ENCODE results near the gene EPHA6. TPM values are rescaled to one million over a fixed set of nuclear protein-coding genes. Genes with fewer than 3 reads are reported as not detected.

Gene EPHA6
- polyA plus RNA-seq, 1 donor, result 1.6 TPM

DNA sequence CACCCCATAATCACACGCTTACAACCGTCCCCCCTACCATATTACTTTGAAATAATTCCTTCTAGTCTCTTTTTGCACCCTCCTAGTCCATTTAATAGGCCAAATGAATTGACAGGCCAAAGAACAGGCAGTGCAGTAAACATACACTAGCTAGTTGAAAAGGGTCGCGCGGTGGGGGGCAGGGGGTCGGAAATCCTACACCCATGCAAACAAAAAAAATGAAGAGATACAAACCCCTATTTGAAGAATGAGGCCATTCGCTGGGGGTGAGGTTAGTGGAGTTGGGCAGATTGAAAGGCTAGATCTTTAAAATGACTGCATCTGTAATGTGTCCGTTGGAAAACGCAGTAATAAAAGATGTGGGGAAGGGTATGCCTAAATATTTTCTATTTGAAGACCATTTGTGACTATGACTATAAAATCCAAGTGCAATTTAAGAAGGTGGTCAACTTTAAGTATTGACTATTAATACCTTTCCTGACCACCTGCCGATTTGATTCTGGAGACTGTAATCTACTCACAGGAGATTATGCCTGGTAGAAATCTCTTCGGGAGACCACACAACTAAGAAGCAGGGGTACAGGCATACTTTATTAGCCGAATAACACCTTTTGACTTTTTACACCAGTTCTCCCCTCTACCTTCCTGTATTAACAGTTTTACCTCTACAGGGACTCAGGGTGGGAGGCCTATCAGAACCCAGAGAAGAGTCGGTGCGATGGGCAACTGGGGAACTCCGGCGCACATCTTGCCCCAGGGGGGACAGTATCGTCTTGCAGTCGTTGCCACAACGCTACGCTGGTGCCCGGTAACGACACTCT, 949.4 kb downstream of the EPHA6 start:
- DNase-seq, result no peak
- H3K36me3 ChIP-seq (ENCODE audit: control insufficient read depth, insufficient read depth, low read length), result peaks cover 2% of the 10 kb centered on the region
- no peaks in the 10 kb centered on the region for H3K27me3 ChIP-seq (ENCODE audit: control insufficient read depth, insufficient read depth, low read length)
- H3K27ac ChIP-seq (ENCODE audit: low read length), result peak overlapping the region; percentile 79
- H3K4me3 ChIP-seq (ENCODE audit: low read length), result peak overlapping the region; percentile 77
- WGBS (ENCODE audit: insufficient coverage, low lambda C conversion rate), result 0% methylated on average over 1 of the region's 22 CpGs
- H3K9me3 ChIP-seq (ENCODE audit: control insufficient read depth, low read depth, low read length), result no peaks in the 10 kb centered on the region
- peaks cover 7% of the 10 kb centered on the region for H3K4me1 ChIP-seq (ENCODE audit: control insufficient read depth, insufficient read depth, low read length)

DNA sequence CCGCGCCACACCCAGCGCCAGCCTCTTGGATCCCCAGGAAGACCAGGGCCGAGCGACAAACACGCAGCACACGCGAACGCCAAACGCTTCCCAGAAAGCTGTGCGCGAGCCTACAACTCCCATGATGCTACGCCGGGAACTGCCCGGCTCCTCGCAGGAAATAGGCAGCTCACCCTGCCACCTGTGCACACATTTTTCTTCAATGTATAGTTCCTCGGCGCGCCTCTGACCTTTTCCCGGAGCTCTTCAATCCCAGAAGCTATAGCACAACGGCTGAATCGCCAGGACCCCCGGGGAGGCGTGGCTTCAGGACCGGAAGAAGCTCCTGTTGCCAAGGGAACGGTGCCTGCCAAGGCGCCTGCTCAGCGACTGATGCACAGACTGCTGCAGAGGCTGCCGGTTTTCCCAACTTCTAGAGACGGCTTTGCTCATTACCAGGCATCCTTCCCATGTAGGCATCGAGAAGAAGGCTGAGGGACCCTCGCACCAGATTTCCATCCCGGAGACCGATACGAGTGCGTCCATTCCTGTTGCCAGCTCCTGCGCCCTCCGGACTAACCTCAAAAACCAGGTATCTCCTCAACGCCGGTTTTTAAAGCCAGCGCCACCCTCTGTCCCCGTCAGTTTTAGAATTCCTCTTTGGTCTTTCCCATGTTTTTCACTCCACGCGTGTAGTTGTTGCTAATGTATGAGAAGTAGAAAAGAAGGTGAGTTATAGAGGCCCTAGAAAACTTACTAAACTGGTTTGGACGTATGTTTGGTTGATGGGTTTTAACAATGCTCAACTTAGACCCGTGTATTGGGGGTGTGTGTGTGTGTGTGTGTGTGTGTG, 950.2 kb downstream of the EPHA6 start, which contains the start of gene ARL6:
ARL6 (plus strand) TSS at position 352 of the 832 bp plus-strand sequence. CDS start 3,350 bp downstream, outside the sequence.
- peak; percentile 76 to 94 for DNase-seq
- Histone ChIP-seq H3K9me3 (ENCODE audit: control insufficient read depth, low read depth, low read length) (no peaks in the 10 kb centered on the region), H3K4me1 (ENCODE audit: control insufficient read depth, insufficient read depth, low read length) (peaks cover 7% of the 10 kb centered on the region), H3K27me3 (ENCODE audit: control insufficient read depth, insufficient read depth, low read length) (no peaks in the 10 kb centered on the region), H3K27ac (ENCODE audit: low read length) (peak within 1 kb of the TSS; percentile 79), H3K36me3 (ENCODE audit: control insufficient read depth, insufficient read depth, low read length) (peaks cover 4% of the 10 kb centered on the region), H3K4me3 (ENCODE audit: low read length) (peak within 1 kb of the TSS; percentile 77)
- WGBS (ENCODE audit: insufficient coverage, low lambda C conversion rate), result 0% methylated on average over 3 of the region's 46 CpGs

DNA sequence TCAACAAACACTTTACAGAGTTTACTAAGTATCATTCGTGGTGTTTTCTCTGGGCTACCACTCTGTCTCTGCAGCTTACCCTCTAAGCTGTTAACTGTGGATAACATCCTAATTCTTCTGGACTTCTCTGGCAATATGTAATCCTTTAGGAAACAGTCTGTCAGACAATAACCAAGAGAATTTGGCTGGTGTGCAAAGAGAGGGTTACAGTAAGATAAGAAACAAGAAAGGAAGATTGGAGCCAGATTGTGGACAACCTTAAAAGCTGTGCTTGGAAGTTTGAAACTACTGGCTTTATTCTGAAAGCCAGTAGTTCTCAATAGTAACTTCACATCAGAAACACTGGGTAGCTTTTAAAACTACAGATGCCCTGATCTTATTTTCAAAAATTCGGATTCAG, 950.9 kb downstream of the EPHA6 start:
- H3K9me3 ChIP-seq (ENCODE audit: control insufficient read depth, low read depth, low read length), result no peaks in the 10 kb centered on the region
- peak overlapping the region; percentile 77 for H3K4me3 ChIP-seq (ENCODE audit: low read length)
- peaks cover 4% of the 10 kb centered on the region for H3K36me3 ChIP-seq (ENCODE audit: control insufficient read depth, insufficient read depth, low read length)
- no peak overlapping the region for H3K27ac ChIP-seq (ENCODE audit: low read length)
- H3K4me1 ChIP-seq (ENCODE audit: control insufficient read depth, insufficient read depth, low read length), result peaks cover 7% of the 10 kb centered on the region
- WGBS (ENCODE audit: insufficient coverage, low lambda C conversion rate), result no CpG with 5 or more reads among the region's 2 CpGs
- no peaks in the 10 kb centered on the region for H3K27me3 ChIP-seq (ENCODE audit: control insufficient read depth, insufficient read depth, low read length)
- no peak for DNase-seq

DNA sequence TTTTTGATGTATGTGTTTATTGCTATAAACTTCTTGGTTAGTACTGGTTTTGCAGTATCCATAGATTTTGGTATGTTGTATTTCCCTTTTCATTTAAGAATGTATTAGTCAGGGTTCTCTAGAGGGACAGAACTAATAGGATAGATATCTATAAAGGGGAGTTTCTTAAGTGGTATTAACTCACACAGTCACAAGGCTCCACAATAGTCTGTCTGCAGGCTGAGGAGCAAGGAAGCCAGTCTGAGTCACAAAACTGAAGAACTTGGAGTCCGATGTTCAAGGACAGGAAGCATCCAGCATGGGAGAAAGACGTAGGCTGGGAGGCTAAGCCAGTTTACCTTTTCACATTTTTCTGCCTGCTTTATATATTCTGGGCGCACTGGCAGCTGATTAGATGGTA, 958.5 kb downstream of the EPHA6 start:
- peaks cover 4% of the 10 kb centered on the region for H3K36me3 ChIP-seq (ENCODE audit: control insufficient read depth, insufficient read depth, low read length)
- H3K4me3 ChIP-seq (ENCODE audit: low read length), result no peak overlapping the region
- no peaks in the 10 kb centered on the region for H3K27me3 ChIP-seq (ENCODE audit: control insufficient read depth, insufficient read depth, low read length)
- no peak overlapping the region for H3K27ac ChIP-seq (ENCODE audit: low read length)
- peaks cover 4% of the 10 kb centered on the region for H3K9me3 ChIP-seq (ENCODE audit: control insufficient read depth, low read depth, low read length)
- no peaks in the 10 kb centered on the region for H3K4me1 ChIP-seq (ENCODE audit: control insufficient read depth, insufficient read depth, low read length)
- DNase-seq, result no peak
- WGBS (ENCODE audit: insufficient coverage, low lambda C conversion rate), result no CpG with 5 or more reads among the region's 3 CpGs

DNA sequence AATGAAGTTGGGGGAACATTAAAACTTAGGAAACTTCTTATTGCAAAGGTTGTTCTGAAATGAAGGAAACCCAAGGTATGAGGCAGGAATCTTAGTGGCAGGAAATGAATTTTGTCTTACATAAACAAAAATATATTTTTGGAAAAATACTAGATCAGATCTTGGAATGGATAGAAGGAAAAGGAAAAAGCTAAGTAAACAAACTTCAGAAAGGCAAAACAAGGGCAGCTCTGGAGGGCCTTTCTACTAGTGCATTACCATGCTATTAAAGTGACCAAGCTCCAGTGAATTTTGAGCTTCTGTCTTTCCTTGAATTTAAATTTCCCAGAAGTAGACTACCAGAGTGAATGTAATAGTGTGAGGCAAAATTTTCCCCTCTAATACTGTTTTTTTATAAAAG, 963.8 kb downstream of the EPHA6 start:
- H3K27ac ChIP-seq (ENCODE audit: low read length), result no peak overlapping the region
- no peaks in the 10 kb centered on the region for H3K4me1 ChIP-seq (ENCODE audit: control insufficient read depth, insufficient read depth, low read length)
- H3K4me3 ChIP-seq (ENCODE audit: low read length), result no peak overlapping the region
- H3K9me3 ChIP-seq (ENCODE audit: control insufficient read depth, low read depth, low read length), result no peaks in the 10 kb centered on the region
- H3K36me3 ChIP-seq (ENCODE audit: control insufficient read depth, insufficient read depth, low read length), result no peaks in the 10 kb centered on the region
- no peak for DNase-seq
- H3K27me3 ChIP-seq (ENCODE audit: control insufficient read depth, insufficient read depth, low read length), result no peaks in the 10 kb centered on the region

DNA sequence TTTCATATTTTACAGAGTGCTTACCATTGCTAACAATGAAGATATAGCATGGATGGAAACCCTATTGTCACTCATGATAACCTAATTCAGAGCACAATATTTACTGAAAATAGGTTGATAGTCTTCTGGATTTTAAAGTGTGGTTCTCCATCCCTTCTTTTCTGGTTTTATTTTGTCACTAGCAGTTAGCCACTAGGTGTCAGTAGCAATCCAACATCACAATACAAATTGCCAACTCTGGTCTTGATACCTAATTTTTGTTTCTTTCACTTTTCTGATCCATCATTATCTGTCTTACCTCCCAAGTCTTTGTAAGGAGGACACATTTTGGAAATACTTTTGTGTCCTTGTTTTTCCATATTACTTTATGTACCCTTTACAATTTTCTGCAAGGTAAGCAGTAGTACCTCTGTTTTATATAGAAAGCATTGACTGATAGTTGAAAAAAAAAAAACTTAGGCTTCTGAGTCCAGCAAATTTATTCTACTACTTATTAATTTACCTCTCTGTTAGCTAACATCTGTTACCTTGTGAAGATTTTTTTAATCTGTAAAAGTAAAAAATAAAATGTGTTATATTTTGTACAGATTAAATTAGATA, 979.1 kb downstream of the EPHA6 start:
- H3K4me3 ChIP-seq (ENCODE audit: low read length), result no peak overlapping the region
- no peaks in the 10 kb centered on the region for H3K36me3 ChIP-seq (ENCODE audit: control insufficient read depth, insufficient read depth, low read length)
- H3K4me1 ChIP-seq (ENCODE audit: control insufficient read depth, insufficient read depth, low read length), result no peaks in the 10 kb centered on the region
- H3K27me3 ChIP-seq (ENCODE audit: control insufficient read depth, insufficient read depth, low read length), result no peaks in the 10 kb centered on the region
- no peaks in the 10 kb centered on the region for H3K9me3 ChIP-seq (ENCODE audit: control insufficient read depth, low read depth, low read length)
- H3K27ac ChIP-seq (ENCODE audit: low read length), result no peak overlapping the region
- DNase-seq, result peak; percentile 17 to 34

DNA sequence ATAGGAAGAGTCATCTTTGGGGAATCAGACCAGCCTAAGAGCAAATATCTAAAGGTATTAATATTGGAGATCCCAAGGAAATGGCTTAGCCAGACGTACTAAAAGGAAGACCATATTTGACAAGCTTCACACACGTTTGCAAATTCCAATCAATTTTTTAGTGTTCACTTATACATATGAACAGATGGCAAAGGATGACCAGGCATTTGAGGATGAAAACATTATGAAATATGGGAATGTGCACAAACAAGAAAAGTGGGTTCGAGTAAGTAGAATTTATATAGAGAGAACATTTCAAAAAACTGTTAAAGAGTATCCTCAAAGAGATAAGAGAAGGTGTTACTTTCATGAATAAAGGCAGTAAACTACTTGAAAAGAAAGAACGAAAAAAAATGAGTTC, 981.6 kb downstream of the EPHA6 start:
- H3K9me3 ChIP-seq (ENCODE audit: control insufficient read depth, low read depth, low read length), result no peaks in the 10 kb centered on the region
- 90% methylated on average over 3 of the region's 4 CpGs for WGBS (ENCODE audit: insufficient coverage, low lambda C conversion rate)
- H3K36me3 ChIP-seq (ENCODE audit: control insufficient read depth, insufficient read depth, low read length), result no peaks in the 10 kb centered on the region
- H3K27ac ChIP-seq (ENCODE audit: low read length), result no peak overlapping the region
- no peaks in the 10 kb centered on the region for H3K27me3 ChIP-seq (ENCODE audit: control insufficient read depth, insufficient read depth, low read length)
- H3K4me1 ChIP-seq (ENCODE audit: control insufficient read depth, insufficient read depth, low read length), result no peaks in the 10 kb centered on the region
- no peak for DNase-seq
- H3K4me3 ChIP-seq (ENCODE audit: low read length), result no peak overlapping the region
